Measurements from ENCODE around the gene TRIM8. TPM values are rescaled to one million over a fixed set of nuclear protein-coding genes. Genes with fewer than 3 reads are reported as not detected.

Gene TRIM8
- total RNA-seq, 1 experiment from 2014 or later: 91.6 TPM

DNA sequence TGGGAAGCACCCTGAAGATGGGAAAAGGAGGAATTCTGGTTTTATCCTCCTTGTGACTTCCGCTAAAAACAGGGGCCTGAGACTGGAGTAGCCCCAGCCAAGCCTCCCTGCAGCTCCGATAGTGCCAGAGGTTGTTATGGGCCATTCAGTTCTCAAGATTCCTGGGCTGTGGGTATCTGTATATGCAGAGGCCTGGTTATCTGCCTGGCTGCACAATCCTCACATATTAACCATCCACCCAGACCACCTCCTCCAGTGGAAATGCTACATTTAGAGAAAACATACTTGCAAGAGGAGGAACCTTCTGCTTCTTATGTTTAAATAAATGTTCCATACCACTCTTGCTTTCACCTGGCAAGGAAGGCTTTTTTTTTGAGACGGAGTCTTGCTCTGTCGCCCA, 35.3 kb downstream of the TRIM8 start (continued):
- no peak for TF ChIP-seq POLR2A (IDR thresholded peaks at IDR 0.05; ENCODE audit: borderline replicate concordance, extremely low read depth, insufficient read depth, insufficient read length)
- TF ChIP-seq EGR1 (IDR thresholded peaks at IDR 0.05; ENCODE audit: low read depth): no peak
- TF ChIP-seq, protein P1, sequence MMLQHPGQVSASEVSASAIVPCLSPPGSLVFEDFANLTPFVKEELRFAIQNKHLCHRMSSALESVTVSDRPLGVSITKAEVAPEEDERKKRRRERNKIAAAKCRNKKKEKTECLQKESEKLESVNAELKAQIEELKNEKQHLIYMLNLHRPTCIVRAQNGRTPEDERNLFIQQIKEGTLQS (IDR thresholded peaks at IDR 0.05): no peak
- no peak for TF ChIP-seq CEBPB (IDR thresholded peaks at IDR 0.05; ENCODE audit: low read depth)
- no peak for TF ChIP-seq CBX3 (IDR thresholded peaks at IDR 0.05; ENCODE audit: low read depth)
- no peak for TF ChIP-seq SP1 (IDR thresholded peaks at IDR 0.05; ENCODE audit: low read depth)
- TF ChIP-seq EZH2phosphoT487 (IDR thresholded peaks at IDR 0.05; ENCODE audit: borderline replicate concordance): no peak
- TF ChIP-seq, protein P2, sequence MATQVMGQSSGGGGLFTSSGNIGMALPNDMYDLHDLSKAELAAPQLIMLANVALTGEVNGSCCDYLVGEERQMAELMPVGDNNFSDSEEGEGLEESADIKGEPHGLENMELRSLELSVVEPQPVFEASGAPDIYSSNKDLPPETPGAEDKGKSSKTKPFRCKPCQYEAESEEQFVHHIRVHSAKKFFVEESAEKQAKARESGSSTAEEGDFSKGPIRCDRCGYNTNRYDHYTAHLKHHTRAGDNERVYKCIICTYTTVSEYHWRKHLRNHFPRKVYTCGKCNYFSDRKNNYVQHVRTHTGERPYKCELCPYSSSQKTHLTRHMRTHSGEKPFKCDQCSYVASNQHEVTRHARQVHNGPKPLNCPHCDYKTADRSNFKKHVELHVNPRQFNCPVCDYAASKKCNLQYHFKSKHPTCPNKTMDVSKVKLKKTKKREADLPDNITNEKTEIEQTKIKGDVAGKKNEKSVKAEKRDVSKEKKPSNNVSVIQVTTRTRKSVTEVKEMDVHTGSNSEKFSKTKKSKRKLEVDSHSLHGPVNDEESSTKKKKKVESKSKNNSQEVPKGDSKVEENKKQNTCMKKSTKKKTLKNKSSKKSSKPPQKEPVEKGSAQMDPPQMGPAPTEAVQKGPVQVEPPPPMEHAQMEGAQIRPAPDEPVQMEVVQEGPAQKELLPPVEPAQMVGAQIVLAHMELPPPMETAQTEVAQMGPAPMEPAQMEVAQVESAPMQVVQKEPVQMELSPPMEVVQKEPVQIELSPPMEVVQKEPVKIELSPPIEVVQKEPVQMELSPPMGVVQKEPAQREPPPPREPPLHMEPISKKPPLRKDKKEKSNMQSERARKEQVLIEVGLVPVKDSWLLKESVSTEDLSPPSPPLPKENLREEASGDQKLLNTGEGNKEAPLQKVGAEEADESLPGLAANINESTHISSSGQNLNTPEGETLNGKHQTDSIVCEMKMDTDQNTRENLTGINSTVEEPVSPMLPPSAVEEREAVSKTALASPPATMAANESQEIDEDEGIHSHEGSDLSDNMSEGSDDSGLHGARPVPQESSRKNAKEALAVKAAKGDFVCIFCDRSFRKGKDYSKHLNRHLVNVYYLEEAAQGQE (IDR thresholded peaks at IDR 0.05; ENCODE audit: low read depth): no peak
- TF ChIP-seq EZH2 (IDR thresholded peaks at IDR 0.05): no peak

DNA sequence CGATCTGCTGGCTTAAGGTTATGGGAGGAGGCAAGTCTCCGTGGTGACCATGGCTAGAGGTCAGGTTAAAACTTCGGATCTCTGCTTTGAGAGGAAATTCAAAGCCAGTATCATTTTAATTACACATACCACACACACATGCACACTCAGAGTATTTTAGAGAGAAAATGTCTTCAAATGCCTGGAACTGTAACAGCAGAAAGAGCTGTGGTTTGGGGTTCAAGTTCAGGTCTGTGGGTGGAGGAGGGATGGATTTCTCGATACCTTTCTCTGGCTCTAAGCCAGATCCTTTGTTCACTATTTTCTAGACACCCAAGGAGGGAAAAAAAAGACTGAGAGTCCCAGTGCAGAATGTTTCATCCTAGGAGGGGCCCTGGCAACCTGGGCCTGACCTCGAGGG, 37.4 kb downstream of the TRIM8 start:
- no peak overlapping the region for H3K27ac ChIP-seq (ENCODE audit: low read depth, low read length)
- peaks cover 2 to 5% of the 10 kb centered on the region in 2 experiments; a peak in 2 of 4 replicates for H3K36me3 ChIP-seq (ENCODE audit: control insufficient read depth in 1 of 2, insufficient read depth in 2 of 2, low read length in 2 of 2)
- no peaks in the 10 kb centered on the region for H3K9me2 ChIP-seq (ENCODE audit: insufficient read depth)
- no peaks in the 10 kb centered on the region for H3K27me3 ChIP-seq (ENCODE audit: insufficient read depth, low read length)
- no peak overlapping the region for H3K4me2 ChIP-seq (ENCODE audit: low read length)
- ATAC-seq (no peak), DNase-seq (ENCODE audit: low read depth, low spot score) (no peak)
- no peaks in the 10 kb centered on the region for H3K79me2 ChIP-seq (ENCODE audit: insufficient read depth, low read length)
- H2AFZ ChIP-seq (ENCODE audit: low read depth, low read length, poor library complexity, severe bottlenecking): no peak overlapping the region
- H4K20me1 ChIP-seq (ENCODE audit: insufficient read depth): no peaks in the 10 kb centered on the region
- H3K9me3 ChIP-seq (ENCODE audit: control insufficient read depth in 1 of 2, insufficient read depth in 1 of 2, low read depth in 1 of 2, low read length in 2 of 2): no peaks in the 10 kb centered on the region
- ChIA-PET CTCF (no interaction called here), RAD21 (ENCODE audit: low non-redundant PET in 1 of 2, low total read pairs in 2 of 2, uncharacterized antibody in 2 of 2, unreplicated experiment in 2 of 2) (no interaction called here), POLR2A (no interaction called here)
- intact Hi-C loops (cut with micrococcal nuclease): no loop called here
- H3K4me1 ChIP-seq (ENCODE audit: control insufficient read depth in 1 of 2, insufficient read depth in 2 of 2, low read length in 2 of 2): peaks cover 0 to 10% of the 10 kb centered on the region in 2 experiments; a peak in 2 of 4 replicates
- TF ChIP-seq SRF (IDR thresholded peaks at IDR 0.05; ENCODE audit: low read depth): no peak
- TF ChIP-seq ZFX (IDR thresholded peaks at IDR 0.05): no peak
- TF ChIP-seq EZH2 (IDR thresholded peaks at IDR 0.05): no peak
- TF ChIP-seq POLR2A (IDR thresholded peaks at IDR 0.05; ENCODE audit: borderline replicate concordance, extremely low read depth, insufficient read depth, insufficient read length): no peak
- no peak for TF ChIP-seq JUND (IDR thresholded peaks at IDR 0.05)
- no peak for TF ChIP-seq YY1 (IDR thresholded peaks at IDR 0.05; ENCODE audit: extremely low read depth, insufficient replicate concordance, low read depth, low read length)
- no peak for TF ChIP-seq EZH2phosphoT487 (IDR thresholded peaks at IDR 0.05; ENCODE audit: borderline replicate concordance)
- TF ChIP-seq, protein P2 (IDR thresholded peaks at IDR 0.05; ENCODE audit: low read depth): no peak
- no TSS peak for BruUV-seq (replicated peaks)
- no peak overlapping the region for H3K9ac ChIP-seq (ENCODE audit: low read length)
- no peak overlapping the region for H3K4me3 ChIP-seq (replicated peaks in 1 of 2; ENCODE audit: low read depth in 1 of 2, low read length in 2 of 2)
